Kidney tubule cell (primary cell): ENCODE results near the gene GATA3.
"Not testable (repeated sequence)": the region's sequence is repeated elsewhere in the genome, so short reads cannot be mapped to it uniquely, and the experiment has no call there.

Experiments
- DNase-seq: peaks from one replicate; pipeline ENCODE4 v3.0.0-alpha.2; 2018; ENCODE audit warnings: low spot score

GATA3 gene

DNA sequence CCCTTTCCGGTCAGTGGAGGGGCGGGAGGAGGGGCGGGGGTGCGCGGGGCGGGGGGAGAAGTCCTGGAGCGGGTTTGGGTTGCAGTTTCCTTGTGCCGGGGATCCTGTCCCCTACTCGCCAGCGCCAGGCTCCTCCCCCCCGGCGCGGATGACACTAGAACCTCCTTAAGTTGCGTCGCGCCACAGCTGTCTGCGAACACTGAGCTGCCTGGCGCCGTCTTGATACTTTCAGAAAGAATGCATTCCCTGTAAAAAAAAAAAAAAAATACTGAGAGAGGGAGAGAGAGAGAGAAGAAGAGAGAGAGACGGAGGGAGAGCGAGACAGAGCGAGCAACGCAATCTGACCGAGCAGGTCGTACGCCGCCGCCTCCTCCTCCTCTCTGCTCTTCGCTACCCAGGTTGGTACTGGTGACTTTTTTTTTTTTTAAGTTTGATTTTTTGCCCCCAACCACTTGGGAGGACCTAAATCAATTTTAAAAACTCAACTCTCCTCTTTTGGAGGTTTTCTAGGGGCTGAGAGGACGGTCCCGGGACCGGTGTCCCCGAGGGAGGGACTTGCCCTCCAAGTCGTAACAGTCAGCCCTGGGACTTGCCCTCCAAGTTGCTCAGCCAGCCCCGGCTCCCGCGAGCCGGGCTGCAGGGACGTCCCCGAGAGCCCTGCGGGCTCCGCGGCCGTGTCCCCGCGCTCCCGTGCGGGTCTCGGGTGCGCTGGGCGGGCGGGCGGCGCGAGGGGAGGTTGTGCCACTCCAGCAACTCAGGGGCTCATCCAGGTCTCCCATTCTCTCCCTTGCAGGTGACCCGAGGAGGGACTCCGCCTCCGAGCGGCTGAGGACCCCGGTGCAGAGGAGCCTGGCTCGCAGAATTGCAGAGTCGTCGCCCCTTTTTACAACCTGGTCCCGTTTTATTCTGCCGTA, at the start of gene GATA3:
Gene GATA3 (plus strand): TSS at position 195 of the 914 bp plus-strand sequence. CDS start 968 bp downstream, outside the sequence.
- peak; percentile 50 for DNase-seq

DNA sequence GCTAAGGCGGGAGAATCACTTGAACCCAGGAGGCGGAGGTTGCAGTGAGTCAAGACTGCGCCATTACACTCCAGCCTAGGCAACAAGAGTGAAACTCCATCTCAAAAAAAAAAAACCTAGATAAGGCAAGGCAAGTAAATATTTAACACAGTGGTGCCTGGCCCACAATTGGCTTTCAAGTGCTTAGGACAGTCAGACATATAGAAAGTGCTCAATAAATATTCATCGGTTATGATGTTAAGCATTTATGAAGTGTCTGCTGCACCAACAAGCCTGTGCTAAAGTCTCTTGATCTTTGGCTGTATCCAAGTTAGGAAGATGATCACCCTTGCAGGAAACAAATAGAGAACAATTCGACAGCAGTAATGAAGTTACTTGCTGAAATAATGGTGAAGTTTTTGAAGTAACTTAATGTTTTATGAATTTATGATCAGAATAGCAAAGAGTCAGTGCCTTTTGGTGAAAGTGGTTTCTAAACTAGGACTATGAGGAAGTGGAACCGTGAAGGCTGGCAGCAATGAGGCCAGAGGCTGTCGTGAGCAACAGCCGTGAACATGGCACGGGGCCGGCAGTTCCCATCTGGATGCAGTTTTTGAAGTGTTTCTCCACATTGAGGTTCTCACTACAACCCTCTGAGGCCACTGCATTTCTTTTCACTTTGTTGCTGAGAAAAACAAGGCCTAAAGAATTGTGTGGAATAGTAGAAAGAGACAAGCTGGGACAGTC, 48.1 kb upstream of the GATA3 start:
- DNase-seq, result no peak

DNA sequence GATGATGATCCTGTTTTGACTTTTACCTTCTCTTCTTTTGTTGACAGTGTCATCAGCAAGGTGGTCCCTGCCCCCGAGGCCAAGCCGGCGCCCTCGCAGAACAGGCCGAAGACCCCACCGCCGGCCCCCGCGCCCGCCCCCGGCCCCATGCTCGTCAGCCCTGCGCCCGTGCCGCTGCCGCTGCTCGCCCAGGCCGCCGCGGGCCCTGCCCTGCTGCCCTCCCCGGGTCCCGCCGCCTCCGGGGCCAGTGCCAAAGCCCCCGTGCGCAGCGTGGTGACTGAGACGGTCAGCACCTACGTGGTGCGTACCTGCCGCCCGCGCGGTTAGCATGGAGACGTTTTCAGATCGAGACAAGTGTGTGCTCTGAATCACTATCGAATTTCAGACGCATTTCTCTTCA, 45.5 kb upstream of the GATA3 start:
- DNase-seq, result no peak

- peak; percentile 38 for DNase-seq
These were observed 41.5 kb upstream of the GATA3 start for GRCh38 chr10:8013006-8013405.

DNA sequence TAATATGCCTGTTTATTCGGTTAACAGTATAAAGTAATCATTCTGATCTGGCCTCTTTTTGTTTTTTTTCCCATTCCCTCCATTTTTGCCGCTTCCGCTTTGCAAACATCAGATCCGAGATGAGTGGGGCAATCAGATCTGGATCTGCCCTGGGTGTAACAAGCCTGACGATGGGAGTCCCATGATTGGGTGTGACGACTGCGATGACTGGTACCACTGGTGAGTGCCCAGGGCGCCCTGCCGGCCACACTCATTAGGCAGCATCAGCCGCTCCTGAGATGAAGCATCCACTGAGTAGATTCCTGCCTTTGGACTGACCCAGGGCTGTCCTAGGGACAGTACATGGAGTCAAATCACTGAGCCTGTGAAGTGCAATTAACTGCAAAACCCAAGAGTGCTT, 40.9 kb upstream of the GATA3 start:
- DNase-seq, result peak; percentile 12

DNA sequence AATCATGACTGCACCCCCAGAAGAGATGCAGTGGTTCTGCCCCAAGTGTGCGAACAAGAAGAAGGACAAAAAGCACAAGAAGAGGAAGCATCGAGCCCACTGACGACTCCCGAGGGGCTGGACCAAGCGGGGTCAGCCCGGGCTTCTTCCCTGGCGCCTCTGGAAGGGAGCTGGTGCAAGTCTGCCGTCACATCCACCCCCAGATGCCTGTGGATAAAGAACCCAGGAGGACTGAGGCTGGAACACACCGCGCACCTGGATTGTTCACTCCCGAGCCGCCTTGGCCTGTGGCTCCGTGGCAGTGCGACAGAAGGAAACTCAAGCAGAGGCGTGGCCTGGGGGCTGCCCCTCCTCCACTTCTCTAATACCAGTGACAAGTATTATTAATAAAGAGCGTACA, 39.8 kb upstream of the GATA3 start:
- DNase-seq, result no peak

DNA sequence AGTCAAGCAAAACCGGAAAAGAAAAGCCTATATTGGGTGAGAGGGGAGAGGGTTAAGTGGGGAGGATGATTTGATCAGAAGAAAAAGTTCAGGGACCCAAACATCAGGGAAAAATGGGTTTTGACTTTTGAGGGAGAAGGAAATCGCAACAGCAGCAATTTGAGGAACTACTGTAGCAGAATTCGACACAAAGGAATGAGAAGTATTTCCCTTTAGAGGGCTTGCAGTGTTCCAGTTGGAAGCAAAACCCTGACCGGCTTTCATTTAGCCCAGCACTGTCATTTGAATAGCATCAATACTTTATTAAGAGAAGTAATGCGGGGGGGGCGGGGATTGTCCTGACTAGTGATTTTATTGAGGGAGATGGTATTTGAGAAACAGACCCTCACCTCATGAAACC, 37.2 kb upstream of the GATA3 start:
- no peak for DNase-seq

- no peak for DNase-seq
These were observed 31.2 kb upstream of the GATA3 start for GRCh38 chr10:8023321-8023720.

- DNase-seq, result no peak
These were observed 30.6 kb upstream of the GATA3 start for GRCh38 chr10:8023851-8024250.

DNA sequence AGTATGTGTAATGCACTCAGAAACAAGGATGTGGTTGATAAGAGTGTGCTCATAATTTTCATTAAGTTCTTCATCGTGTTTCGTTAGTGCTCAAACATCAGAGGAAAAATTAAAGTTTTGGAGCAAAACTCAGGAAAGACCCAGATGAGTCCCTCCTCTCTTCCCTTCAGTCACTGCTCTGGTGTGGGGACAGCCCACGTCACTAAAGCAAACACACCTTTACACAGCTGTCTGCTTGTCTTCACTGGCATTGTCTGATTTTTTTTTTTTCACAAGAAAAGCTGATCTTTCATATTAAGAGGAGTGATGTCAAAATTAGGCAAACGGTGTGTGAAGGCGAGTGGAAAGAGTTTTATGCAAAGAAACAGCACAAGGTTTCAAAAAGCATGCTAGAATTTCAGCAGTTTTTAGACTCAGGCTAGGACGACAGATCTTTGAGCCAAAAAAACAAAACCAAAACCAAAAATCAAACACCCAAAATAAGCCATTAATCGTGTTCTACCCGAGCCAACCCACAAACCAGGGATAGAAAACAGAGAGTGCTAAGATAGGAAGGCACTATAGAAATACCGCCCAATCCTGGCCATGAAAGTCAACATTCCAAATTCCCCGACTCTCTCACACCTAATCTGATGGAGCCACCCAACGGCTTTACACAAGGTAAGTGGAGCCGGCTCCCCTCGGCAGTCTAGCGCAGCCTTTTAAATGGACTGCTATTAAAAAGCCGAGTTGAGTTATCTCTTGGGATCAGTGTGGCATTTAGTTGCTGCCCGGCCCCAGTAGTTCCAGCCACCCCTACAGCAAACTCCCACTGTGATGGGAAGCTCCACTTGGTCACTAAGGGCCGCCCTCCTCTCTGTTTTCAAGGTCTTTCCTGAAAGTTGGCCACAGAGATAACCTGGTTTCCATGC, 27.9 kb upstream of the GATA3 start:
- DNase-seq, result no peak

DNA sequence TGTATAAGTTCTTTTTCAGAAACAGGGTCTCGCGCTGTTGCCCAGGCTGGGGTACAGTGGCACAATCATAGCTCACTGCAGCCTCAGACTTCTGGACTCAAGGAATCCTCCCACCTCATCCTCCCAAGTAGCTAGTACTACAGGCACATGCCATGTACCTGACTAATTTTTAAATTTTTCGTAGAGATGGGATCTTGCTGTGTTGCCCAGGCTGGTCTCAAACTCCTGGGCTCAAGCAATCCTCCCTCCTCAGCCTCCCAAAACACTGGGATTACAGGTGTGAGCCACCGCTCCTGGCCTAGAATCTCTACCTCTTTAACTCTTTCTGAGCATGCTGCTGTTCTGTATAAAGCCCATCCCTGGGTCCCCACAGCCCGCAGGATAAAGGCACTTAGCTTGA, 23.3 kb upstream of the GATA3 start:
- DNase-seq, result not testable (repeated sequence)

- DNase-seq, result no peak
These were observed 21.9 kb upstream of the GATA3 start for GRCh38 chr10:8032558-8032957.

DNA sequence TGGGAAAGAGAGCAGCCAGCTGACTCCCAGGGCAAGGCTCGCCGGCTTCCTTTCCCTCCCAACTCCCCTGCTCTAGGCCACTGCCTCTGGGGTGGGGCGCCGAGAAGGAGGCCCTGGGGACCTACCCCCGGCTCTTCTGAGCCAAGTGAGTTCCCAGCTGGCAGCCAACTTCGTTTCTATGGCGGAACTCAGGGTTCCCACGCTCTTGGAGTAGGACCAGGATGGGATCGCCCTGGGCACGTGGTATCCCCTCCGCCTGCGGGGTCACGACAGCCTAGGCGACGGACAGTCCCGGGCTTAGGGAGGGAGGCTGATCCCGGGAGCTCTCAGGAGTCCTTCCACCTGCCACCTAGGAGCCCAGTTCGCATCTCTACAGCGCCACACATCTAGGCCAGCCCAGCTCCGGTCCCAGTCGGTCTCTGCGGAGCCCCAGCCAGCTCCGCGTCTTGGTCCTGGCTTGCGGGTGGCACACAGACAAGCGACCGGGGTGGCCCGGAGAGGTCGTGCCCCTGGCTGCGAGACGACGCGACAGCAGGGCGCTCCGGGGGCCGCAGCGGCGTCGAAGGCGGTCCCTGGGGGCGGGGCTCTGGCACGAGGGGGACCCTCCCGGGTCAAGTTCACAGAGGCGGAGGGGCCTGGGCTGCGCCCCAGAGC, 20.5 kb upstream of the GATA3 start:
- DNase-seq, result no peak

DNA sequence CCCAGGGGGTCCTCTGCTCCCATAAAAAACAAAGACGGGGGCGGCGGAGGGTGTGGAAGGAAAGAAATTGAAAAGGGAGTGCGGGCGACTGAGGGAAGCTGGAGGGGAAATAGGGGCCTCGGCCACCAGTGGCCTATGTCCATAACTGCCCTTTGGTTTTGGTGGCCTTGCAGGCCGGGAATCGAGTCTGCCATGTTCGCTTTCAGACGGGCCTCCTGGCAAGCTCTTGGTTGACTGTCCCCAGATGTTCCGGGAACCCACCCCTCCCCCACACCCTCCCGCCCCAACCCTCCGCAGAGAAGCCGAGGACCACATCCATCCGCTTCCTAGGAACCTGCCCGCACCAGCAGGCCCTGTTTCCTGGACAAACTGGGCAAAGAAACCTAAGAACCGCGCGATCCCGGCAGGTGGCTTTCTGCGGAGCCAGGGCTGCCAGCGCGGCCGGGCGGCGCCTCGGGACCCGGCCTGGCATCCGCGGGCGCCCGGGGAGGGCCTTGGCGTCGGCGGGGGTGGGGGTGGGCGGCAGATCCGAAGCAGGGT, 20.0 kb upstream of the GATA3 start:
- no peak for DNase-seq

- DNase-seq, result no peak
These were observed 19.4 kb upstream of the GATA3 start for GRCh38 chr10:8035006-8035640.

DNA sequence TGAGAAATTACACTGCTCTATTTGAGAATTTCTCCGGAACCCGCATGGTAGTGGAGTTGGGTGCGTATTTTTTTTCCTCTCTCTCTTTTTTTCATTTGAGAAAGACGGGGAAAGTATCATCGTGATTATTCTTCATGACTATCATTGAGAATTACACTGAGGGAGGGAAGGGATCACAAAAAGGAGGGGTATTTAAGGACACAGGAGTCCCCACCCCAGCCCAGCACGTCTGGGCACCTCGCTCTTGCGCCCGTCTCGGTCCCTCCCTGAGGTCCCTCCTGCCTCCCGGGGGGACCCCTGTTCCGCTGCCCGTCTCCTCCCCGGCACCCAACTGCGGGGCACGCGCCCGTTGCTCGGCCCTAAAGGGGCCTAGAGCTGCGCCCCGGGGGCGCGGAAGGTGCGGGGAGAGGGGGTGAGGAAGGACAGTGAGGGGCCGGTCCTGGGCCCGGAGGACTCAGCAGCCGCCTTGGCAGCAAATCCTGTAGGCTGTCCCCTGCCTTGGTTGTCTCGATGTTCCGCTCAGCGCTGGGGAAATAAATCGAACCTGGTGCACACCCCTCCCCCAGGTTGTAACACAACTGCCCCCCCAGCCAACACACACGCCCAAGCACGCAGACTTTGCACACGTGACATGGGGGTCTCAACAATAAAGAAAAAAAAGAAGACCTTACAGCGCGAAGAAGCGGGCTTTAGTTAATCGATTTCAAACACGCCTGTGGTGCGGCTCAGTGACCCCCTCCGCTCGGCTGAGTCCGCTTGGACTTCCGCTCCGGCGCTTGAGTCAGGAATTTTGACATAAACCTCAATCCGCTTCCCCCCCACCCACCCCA, 18.6 kb upstream of the GATA3 start:
- no peak for DNase-seq

- DNase-seq, result no peak
These were observed 17.8 kb upstream of the GATA3 start for GRCh38 chr10:8036506-8037198.

DNA sequence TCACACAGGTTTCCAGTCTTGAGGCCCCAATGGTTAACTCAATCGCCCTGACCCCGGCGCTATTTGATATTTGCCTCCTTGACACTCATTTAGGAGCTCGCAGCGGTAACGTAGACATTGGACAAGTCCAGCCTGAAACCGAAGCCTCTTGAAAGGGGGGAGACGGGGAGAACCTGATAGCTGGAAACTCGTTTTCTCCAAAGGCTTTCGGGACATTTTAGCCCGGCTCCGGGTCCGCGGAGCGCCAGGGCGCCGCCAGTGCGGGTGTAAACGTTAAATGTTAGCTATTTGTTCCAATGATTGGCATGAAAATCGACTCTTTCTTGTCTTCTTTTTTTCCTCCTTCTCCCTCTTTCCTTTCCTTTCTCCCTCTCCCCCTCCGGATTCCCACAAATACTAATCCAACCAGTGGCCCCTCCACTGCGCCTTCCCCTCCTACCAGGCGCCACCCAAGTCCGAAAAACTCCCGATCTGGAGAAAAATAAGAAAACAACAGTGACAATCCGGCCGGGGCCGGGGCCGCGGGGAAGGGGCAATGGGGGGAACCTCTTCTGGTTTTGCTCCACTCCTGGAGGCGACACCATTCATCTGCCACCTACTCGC, 17.2 kb upstream of the GATA3 start:
- no peak for DNase-seq
